Stimulated activated naive CD8-positive, alpha-beta T cell treated with anti-CD3 and anti-CD28 coated beads, Interleukin-15, Interleukin-2, amounts not matched to agents 100 U/mL and 50 U/mL, for 24 hours (primary cell): Measurements from ENCODE around the gene GNL2.

Experiments used
- ATAC-seq: fragments of 150-1000 bp; cut with Tn5 transposase; one replicate; pipeline ENCODE4 v1.10.0; 2021
- DNase-seq: peaks from one replicate; pipeline ENCODE4 v3.0.0; 2021

Gene GNL2

DNA sequence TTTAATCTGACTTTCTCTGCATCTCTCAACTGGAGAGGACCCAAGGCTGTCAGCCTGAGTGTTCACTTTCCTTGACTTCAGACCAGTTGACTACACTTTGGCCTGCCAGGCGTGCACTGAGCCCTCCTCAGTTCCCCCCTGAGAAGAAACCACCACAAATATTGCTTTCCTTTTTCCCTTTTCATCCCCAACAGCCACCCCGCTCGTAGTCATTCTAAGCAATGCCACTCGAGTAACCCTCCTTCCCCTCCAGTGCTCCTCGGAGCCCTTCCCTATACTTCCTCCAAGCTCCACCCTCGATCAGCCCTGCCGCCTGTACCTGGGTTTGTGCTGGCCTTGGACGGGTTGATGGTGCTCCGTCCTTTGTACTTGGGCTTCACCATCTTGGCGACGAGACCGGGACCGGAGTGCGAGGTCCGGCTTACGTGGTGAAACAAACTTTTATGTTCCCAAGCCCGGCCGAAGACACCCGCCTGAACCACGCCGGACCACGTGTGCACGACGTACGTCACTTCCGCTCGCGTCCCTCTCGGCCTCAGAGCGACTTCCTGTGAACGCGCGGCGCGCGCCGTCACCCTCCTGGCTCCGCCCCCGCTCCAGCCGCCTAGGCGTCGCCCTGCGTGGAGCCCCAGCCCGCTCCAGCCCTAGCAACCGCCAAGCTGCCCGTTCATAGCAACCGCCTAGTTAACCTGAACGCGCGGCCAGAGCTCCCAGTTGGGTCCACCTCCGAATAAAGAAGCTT is at the start of gene GNL2:
Gene GNL2 (minus strand): TSS at position 498 of the 742 bp plus-strand sequence. CDS start 115 bp downstream, at position 383.
- ATAC-seq: peak; percentile 100
- DNase-seq: peak; percentile 97

DNA sequence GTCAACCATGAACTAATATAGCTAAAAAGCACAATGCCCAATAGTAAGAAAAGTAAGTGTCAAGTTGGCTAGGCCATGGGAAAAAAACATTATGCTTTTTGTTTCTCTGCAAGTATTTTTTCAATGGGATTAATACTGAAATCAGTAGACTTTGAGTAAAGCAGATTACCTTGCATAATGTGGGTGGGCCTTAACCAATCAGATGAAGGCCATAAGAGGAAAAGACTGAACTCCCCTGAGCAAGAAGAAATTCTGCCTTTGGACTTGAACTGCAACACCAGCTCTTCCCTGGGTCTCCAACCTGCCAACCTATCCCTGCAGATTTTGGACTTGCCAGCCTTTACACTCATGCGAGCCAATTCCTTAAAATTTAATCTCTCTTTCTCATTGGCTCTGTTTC is 45.3 kb upstream of the GNL2 start:
- ATAC-seq (no peak), DNase-seq (no peak)

DNA sequence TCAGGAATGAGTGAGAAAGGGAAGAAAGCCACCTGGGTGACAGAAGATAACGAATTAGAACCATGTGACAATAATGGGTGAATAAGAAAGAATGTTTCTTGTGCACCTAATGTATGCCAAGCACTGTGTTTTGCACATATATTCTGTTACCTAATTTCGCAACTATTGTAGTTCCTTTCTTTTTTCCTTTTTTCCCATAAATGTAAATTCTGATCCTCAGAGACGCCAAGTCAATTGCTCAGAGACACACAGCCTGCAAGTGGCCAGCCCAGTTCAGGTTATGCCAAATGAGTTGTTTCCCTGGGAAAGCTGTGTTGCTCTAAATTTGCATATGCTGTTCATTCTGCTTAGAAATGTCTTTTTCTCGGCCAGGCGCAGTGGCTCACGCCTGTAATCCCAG is 40.7 kb upstream of the GNL2 start:
- DNase-seq: no peak
- no peak for ATAC-seq

DNA sequence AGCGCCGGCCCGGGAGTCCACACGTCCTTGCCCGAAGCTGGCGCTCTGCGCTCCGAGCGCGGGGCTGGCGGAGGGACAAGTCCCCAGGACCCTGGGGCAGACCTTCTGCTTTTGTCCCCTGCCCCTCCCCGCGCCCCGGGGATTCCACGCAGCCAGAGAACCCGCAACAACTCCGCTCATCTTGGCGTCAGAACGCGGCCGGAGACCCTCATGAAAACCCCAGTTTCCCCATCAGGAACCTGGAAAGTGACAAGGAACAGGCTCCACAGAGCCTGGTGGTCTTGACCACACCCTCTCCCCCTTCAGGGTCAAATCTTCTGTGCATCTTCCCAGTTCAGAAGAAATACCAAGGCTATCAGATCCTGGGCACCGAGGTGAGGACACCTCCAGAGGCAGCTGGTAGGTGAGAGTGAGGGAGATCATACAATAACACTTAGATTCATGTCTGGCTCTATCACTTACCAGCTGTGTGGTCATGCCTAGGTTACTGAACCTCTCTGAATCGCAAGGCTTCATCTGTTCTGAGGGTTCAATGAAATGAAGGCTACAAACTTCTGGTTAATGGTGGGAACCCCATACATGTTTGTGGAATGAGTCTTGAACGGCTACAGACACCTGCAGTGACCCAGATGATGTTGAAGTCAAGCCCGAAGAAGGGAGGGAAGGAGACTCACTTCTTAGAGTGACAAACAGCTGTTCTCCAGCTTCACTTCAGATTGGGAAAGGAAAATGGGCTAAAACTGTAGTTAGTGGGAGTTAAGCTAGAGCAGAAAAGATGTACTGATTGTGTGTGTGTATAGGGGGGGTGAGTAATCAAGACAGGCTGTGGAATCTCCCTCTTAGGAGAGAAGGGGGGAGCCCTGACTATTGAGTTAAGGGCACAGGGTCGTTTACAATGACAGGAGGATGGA is 39.5 kb upstream of the GNL2 start:
- DNase-seq (no peak), ATAC-seq (no peak)

DNA sequence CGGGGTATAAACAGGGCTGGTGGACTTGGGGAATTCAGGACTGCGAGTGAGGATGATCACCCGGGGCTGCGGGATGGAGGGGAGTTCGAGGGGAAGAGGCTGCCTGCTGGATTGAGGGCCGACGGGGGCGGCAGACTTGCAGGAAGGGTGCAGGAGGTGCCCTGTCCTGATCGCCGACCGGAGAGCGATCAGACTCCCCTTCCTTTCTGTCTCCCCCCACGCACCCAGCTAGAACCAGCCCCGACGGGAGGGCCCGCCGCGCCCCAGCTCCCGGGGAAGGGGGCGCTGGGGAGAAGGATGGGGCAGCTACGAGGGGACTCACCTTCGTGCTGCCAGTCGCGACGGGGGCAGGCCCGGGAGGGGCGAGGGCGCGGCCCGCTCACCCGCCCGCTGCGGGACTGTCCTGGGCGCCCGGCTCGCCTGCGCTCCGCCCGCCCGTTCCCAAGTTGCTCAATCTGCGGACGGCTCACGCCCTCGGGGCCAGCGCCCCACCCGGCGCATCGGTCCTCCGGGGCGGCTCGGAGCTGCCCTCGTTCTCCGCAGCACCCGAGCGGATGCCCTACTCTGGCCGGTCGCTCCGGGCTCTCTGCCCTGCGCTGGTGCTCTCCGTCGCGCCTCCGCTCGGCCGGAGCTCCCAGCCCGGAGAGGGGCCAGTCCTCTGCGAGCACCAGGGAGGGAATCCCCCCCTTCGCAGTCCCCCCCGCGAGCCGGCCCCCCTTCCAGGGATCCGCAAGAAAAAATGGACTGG is 38.7 kb upstream of the GNL2 start, which contains the start of gene RSPO1:
Gene RSPO1 (minus strand): TSS at position 649 of the 748 bp plus-strand sequence. CDS start 5,231 bp downstream, outside the sequence.
- ATAC-seq (no peak), DNase-seq (no peak)

DNA sequence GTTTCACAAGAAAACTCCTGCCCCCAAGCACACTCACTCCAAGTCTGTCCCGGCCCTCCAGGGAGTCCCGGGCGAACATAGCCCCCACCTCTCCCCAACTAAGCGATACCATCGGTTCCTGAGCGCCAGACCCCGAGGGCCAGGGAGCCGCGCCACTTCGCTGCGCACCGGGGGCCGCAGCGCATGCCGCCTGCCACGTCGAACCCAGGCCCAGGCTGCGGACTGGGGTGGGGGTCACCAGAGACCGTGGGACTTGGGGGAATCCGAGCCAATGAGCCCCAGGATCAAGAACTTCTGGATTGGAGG is 38.2 kb upstream of the GNL2 start:
- ATAC-seq: no peak

DNA sequence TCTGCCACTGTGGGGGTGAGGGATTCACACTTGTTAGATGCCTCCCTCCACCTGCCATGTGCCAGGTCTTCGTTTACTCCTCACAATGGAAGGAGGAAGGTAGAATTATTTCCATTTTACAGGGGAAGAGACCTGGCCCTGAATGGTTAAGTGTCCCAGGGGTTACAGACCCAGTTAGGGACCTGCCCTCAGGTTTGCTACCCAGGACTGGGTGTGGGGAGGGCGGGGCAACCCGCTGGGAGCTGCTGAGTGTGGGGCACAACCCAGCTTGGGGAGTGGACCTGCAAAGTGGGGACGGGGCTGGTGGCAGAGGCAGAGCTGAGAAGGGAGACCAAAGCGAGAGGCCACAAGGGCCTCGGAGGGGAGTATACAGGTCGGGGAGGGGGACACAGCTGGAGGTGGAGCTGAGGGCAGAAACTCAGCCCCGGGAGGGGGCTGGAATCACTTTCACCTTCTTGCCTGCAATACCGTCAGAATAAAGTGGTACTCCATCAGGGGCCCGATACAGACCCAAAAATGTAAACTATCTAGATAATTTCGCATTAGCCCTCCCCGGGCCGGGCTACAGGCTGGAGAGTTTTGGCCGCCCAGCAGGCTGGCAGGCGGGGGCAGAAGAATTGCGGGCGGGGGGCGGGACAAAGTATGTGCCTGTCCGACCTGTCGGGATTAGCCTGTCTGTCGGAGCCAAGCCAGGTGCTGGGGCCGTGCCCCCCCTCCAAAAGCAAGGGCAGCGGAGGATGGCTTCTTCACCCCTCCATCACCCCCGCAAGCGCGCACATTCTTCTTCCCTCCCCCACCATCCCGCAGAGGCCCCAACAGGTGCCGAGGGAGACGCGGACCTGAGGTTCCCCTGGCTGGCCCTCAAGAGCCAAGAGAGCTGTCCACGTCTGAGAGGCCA is 37.6 kb upstream of the GNL2 start:
- ATAC-seq: no peak

More for the DNA sequence above, 38.2 kb upstream of the GNL2 start:
- no peak for DNase-seq

DNA sequence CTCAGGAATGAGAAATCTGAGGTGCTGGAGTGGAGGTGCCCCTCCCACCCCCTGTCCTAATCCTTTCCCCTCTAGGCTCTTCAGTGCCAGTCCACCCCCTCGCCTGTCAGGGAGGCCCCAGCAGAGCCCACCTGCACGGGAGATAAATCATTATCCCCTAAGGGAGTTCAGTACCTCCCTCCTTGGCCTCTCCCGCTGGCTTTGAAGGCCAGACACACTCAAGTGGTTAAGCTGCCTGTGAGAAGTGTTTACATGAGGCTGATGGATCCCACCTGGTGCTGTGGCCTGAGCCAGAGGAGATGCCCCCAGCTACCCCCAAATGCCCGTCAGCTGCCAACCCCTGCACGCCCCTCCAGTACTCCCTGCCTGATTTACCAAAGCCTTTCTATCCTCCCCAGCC is 35.3 kb upstream of the GNL2 start:
- DNase-seq (no peak), ATAC-seq (no peak)

More for the DNA sequence above, 37.6 kb upstream of the GNL2 start:
- DNase-seq: no peak

DNA sequence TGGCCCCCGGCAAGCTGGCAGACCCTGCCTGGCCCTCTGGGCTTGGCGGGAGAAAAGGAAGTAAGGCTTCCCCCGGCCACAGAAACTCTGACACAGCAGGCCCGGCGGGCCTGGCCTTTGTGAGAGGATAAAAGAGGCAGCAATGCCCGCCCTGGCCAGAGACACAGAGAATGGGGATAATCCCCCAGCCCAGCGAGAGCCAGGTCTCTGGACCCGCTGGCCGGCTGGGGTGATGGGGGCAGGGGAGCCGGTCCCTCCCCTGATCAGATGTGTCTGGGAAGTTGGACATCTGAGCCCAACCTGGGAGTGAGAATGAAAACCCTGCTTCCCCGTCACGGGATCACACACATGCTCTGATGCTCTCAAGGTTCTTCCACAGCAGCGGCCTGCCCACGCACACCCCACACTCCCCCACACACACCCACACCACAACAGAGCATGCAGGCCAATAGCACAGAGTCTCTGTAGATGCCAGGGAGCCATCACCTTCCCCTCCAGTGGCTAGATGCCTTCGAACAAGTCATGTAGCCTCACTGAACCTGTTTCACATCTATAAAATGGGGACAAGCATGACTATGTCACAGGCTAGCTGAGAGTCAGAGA is 34.8 kb upstream of the GNL2 start:
- ATAC-seq: no peak
- no peak for DNase-seq

DNA sequence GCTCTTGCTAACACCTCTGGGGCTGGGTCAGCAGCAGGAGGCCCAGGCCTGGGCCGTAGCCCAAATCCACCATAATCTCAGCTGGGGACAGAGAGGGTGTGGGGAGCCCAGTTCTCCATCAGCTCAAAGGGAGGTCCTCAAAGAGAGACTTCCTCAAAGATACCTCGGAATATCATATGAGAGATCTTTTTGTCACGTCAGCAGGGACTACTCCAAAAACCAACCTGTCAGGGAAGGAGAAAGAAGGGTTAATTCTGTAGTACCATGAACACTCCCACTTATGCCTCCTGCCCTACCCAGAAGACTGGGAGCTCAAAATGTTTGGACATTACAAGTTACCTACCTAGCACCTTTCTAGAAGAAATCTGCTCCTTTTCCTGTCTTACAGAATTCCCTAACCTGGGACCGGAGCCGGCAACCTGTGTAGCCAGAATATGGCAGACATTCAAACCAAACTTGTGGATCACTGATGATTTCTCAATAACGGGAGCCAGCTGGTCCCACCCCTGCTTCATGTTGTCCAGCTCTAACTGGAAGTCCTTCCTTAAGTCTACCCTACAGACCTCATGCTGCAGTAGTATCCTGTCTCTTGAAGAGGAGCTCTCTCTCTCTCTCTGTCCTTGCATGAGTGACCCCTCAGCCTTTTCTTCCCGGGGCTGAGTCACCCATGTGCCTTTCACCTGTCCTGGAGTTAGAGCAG is 34.1 kb upstream of the GNL2 start:
- no peak for DNase-seq
- no peak for ATAC-seq

DNA sequence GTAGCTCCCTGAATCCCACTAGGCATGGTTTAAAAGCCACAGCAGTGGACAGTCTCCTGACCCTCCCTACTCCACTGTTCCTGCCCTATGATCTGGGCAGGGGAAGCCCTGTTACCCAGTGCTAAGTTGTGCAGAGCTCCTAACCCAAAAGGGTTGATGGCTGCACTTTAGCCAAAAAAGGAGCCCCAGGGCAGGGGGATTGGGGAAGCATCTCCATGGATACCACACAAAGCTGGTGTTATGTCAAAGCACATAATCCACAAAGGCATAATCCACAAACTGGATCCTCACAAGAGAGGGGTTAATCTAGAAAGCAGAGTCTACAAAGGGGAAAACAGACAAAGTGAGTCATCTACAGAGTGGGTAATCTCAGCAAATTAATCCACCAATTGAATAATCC is 33.3 kb upstream of the GNL2 start:
- ATAC-seq: no peak
- no peak for DNase-seq

DNA sequence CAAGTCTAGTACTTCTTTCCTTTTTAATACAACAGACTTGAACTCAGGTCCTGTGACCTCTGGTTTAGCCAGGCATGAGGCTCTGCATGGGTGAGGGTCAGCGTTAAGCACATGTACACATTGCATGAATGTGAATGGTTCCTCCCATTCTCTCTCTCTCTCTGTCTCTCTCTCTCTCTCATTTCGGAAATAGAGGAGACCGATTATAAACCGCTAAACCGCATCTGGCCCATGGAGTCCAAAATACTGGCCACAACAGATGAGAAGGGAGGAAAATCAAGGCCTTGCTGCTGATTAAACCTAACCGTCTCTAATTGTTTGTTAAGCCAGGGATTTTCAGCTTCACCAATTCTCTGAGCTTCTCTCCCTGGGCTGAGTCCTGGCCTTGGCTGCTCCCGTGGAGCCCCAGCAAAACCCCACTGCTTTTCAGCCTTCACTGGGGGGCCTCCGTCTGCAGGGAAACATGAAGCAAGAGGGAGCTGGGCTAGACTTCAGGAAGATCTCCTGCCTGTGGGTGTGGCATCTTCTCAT is 32.4 kb upstream of the GNL2 start:
- ATAC-seq (no peak), DNase-seq (no peak)

DNA sequence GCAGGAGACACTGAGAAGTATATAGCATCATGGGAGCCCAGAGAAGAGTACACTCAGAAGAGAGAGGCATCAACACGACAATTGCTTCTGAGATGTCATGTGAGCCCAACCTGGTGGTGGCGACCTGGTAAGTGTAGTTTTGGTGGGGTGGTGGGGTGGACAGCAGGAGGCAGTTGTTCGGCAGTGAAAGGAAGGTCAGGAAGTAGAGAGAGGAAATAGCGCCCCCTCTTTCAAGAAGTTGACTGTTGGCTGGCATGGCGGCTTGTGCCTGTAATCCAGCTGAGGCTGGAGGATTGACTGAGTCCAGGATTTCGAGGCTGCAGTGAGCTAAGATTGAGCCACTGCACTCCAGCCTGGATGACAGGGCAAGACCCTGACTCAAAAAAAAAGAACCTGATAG is 26.4 kb upstream of the GNL2 start:
- ATAC-seq (no peak), DNase-seq (no peak)

DNA sequence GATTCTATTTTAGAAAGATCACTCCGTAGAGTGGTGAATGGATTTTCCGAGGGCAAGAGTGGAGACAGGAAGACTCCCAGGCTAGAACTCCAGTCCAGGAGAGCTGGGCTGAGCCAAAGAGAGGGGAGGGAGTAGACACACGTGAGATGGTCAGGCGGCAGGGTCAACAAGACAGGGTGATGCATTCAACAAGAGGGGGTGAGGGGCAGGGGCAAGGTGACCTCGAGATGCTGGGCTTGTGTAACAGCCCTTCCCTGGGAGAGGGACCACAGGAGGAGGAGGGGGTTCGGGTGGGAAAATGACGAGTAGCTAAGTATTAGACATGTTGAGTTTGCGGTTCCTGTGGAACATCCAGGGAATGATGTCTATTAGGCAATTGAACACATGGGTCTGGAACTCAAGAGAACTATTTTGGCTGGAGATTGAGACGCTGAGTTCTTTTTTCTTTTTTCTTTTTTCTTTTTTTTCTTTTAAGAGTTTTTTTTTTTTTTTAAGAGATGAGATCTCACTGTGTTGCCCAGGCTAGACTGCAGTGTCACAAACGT is 25.7 kb upstream of the GNL2 start:
- DNase-seq (no peak), ATAC-seq (no peak)

DNA sequence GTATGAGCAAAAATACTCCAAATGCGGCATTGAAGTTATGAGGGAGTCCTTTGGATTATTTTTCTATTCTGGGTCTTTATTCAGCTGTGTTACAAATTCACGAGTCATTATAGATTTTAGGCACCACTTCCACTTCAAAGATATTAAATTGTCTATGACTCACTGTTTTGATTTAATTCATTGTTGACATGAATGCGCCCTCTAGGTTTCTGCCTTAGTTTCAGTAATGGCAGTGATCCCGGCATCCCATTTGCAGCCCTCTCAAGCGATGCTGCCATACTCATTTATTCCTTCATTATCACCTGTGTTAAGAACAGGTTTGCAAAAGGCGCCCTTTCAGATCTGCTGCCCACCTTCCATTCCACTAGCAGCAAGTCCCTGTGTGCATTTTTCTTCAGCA is 25.0 kb upstream of the GNL2 start:
- DNase-seq (no peak), ATAC-seq (no peak)

DNA sequence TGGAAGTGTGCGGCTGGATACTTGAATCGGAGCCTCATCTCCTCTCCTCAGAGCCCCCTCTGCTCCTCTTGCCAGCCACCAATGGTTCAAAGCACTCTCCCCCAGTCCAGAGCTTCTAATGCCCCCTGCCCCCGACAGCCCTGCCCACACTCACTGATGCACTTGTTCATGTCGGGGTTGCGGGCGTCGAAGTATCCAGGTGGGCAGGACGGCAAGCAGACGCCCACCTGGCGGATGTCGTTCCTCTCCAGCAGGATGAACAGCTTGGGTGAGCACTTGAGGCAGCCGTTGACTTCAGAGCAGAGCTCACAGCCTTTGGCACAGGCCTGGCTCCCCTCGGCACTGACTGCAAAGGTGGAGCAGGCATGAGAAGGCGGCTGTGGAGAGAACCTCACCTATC is 20.6 kb upstream of the GNL2 start:
- ATAC-seq: no peak

DNA sequence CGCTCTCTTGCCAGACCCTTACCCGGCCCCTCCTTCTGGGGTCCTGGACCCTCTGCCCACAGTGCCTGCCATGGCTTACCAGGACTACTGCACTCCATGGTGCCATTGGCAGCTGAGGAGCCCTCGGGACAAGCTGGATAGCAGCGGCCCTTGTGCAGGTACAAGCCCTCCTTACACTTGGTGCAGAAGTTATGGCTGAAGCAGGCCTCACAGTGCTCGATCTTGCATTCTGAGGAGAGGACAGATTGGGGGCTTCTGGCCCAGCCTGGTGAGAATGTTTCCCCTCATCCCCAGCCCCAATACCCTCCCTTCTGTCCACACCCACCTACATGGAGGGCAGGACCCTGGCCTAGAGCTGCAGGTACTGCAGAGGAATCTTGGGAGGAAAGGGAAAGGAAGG is 18.4 kb upstream of the GNL2 start:
- no peak for DNase-seq
- no peak for ATAC-seq

More for the DNA sequence above, 20.6 kb upstream of the GNL2 start:
- no peak for DNase-seq

DNA sequence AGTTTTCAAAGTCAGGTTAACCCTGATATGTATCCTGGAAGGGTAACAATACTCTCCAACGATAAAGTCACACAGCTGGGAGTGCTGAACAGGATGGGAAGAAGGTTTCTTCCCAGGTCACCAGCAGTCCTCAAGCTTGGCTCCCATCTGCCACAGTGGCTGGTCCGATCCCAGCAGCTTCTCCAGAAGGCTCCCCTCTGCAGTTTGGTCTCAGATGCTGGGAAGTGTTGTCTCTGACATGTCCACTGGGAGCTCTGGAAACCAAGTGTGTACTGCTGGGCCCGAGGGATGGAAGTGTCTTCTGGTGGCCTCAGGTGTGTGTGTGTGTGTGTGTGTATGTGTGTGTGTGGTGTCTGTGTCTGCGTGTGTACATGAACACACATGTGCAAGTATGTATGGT is 16.4 kb upstream of the GNL2 start:
- DNase-seq (no peak), ATAC-seq (no peak)

DNA sequence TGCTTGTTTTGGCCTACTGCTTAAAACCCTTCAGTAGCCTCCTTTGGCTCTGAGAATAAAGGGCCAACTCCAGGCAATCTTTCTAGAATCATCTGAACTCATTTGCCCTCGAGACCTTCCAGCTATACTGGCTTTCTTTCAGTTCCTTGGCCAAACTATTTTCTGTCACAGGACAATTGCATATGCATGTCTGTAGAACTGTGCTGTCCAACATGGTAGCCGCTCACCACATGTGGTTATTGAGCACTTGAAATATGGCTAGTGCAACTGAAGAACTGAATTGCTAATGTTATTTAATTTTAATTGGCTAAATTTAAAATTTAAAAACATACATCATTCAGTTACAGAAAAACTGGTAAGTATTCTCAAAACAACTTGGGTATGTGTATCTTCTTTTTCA is 14.3 kb upstream of the GNL2 start:
- DNase-seq (no peak), ATAC-seq (no peak)

DNA sequence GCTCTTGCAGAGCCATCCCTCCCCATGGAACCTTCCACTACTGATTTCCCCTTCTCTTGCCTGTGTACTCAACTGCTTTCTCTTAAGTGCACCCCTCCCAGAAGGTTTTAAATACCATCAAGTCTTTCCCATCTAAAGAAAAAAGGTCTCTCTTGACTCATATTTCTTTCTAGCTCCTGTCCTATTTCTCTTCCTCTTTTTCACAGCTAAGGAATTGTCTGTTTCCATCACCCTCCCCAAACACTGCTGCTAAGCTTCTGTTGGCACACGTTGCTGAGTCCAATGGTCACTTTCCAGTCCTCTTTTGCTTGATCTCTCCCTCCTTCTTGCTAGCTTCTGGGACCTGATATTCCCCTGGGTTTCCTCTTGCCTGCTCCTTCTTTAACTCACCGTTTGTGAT is 13.3 kb upstream of the GNL2 start:
- ATAC-seq: no peak

More for the DNA sequence above, 13.3 kb upstream of the GNL2 start:
- no peak for DNase-seq
